ENCODE results near the gene RBM8A. TPM values are rescaled to one million over a fixed set of nuclear protein-coding genes. Genes with fewer than 3 reads are reported as not detected.

Gene RBM8A
- total RNA-seq, 1 donor from 2014 or later = 173 TPM

DNA sequence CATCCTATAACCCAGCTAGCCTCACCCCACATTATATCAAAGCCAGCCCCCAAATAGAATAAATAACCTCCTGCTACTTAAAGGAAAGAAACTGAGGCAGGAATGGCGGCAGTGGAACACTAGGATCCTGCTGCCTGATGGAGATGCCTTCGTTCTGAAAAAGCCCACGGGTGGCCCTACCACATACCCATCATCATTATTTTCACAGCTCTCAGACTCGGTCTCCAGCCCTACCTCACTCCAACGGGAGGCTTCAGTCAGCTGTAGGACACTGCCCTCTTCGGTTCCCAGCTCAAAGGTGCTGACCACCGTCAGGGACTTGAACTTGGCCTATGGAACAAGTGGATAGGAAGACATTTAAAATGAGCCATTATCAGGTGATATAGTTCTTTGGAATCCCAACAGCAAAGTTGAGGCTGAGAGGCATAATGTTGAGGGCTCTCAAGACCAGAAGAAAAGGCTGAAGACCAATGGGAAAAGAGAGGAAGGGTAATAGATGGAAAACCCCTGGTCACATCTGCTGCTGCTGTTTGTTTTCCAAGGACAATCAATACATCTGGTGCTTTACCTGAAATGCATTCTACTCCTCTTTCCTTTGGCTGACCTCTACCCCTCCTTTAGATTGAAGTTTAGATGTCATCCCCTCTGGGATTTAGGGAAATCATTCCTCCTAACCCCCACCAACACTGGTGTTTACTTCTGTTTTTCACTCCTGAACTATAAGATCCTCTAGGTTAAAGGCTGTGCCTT, 33.8 kb downstream of the RBM8A start:
- no peaks in the 10 kb centered on the region for H3K36me3 ChIP-seq (ENCODE audit: control insufficient read depth, insufficient read depth, low read length)
- no peak for DNase-seq (ENCODE audit: low read depth)
- no peak for TF ChIP-seq CTCF (IDR thresholded peaks at IDR 0.05; ENCODE audit: insufficient read depth, low read length, poor library complexity, severe bottlenecking)
- H3K27me3 ChIP-seq (ENCODE audit: control insufficient read depth, insufficient read depth, low read length) = no peaks in the 10 kb centered on the region
- H3K4me3 ChIP-seq (ENCODE audit: low read depth, low read length) = no peak overlapping the region

GRCh38 chr1:145892486-145893087, 34.7 kb downstream of the RBM8A start:
- Histone ChIP-seq H3K4me3 (ENCODE audit: low read depth, low read length) (no peak overlapping the region), H3K27me3 (ENCODE audit: control insufficient read depth, insufficient read depth, low read length) (no peaks in the 10 kb centered on the region), H3K36me3 (ENCODE audit: control insufficient read depth, insufficient read depth, low read length) (no peaks in the 10 kb centered on the region)
- no peak for DNase-seq (ENCODE audit: low read depth)
- no peak for TF ChIP-seq CTCF (IDR thresholded peaks at IDR 0.05; ENCODE audit: insufficient read depth, low read length, poor library complexity, severe bottlenecking)

GRCh38 chr1:145891587-145892485, 35.4 kb downstream of the RBM8A start:
- H3K4me3 ChIP-seq (ENCODE audit: low read depth, low read length) = no peak overlapping the region

DNA sequence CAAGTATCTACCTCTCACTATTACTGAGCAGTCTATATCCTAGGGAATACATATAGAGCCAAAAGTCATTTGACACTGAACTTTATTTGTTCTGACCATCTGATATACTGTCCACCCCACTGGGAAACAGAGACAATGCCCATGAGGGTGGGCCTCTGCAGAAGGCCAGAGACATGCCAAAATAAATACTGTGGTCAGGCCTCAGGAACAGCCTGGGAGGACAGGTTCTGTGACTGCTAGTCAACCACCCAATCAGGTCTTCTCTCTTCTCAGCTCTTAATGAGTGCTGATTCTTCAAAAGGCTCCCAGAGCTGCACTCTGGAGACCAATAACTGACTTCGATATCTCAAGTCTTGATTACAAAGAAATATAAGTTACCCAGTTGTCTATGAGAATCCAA, 36.1 kb downstream of the RBM8A start:
- no peak for TF ChIP-seq CTCF (IDR thresholded peaks at IDR 0.05; ENCODE audit: insufficient read depth, low read length, poor library complexity, severe bottlenecking)
- H3K27me3 ChIP-seq (ENCODE audit: control insufficient read depth, insufficient read depth, low read length) = no peaks in the 10 kb centered on the region
- peak; percentile 42 for DNase-seq (ENCODE audit: low read depth)
- H3K36me3 ChIP-seq (ENCODE audit: control insufficient read depth, insufficient read depth, low read length) = no peaks in the 10 kb centered on the region
- H3K4me3 ChIP-seq (ENCODE audit: low read depth, low read length) = no peak overlapping the region

More at GRCh38 chr1:145891587-145892485, 35.4 kb downstream of the RBM8A start:
- peak; percentile 99 for DNase-seq (ENCODE audit: low read depth)
- Histone ChIP-seq H3K27me3 (ENCODE audit: control insufficient read depth, insufficient read depth, low read length) (no peaks in the 10 kb centered on the region), H3K36me3 (ENCODE audit: control insufficient read depth, insufficient read depth, low read length) (no peaks in the 10 kb centered on the region)
- TF ChIP-seq CTCF (IDR thresholded peaks at IDR 0.05; ENCODE audit: insufficient read depth, low read length, poor library complexity, severe bottlenecking) = peak; percentile 99

DNA sequence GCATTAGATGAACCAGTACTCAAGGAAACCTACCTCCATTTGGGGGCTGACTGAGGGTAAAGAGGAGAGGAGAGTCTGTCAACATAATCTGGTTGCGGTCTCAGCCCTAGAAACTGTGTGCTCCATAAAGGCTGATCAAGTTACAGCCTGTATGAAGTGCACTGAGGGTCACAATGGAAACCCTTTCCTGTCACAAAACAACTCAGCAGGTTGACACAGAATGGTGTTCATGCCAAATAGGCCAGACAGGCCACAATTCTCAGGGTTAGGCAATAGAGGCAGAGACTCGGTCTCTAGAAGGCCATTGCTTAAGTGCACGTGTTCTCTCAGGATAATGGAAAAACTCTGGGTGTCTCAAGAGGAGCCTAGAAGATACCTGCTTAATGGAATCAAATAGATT, 37.6 kb downstream of the RBM8A start:
- Histone ChIP-seq H3K4me3 (ENCODE audit: low read depth, low read length) (no peak overlapping the region), H3K36me3 (ENCODE audit: control insufficient read depth, insufficient read depth, low read length) (no peaks in the 10 kb centered on the region), H3K27me3 (ENCODE audit: control insufficient read depth, insufficient read depth, low read length) (peaks cover 5% of the 10 kb centered on the region)
- TF ChIP-seq CTCF (IDR thresholded peaks at IDR 0.05; ENCODE audit: insufficient read depth, low read length, poor library complexity, severe bottlenecking) = no peak
- DNase-seq (ENCODE audit: low read depth) = no peak
